Suprapubic skin (tissue), 4 donors: Measurements from ENCODE around the gene ELANE.

Source experiments
- POLR2A ChIP-seq, 2 donors: fragments of 450-650 bp; IDR thresholded peaks; one replicate each; pipeline ENCODE4 v1.6.1; 2017; ENCODE audit warnings: antibody characterized with exemption in 2 of 2, mild to moderate bottlenecking in 2 of 2, moderate library complexity in 2 of 2
- POLR2AphosphoS5 ChIP-seq, 3 donors: sonication (generic); formaldehyde crosslinking; IDR thresholded peaks; one replicate each; pipeline ENCODE4 v1.6.1; 2017; ENCODE audit warnings: antibody characterized with exemption in 3 of 3
- TF ChIP-seq, protein P1 (sequence below), 2 donors: fragments of 200-600 bp in 1 of 2; fragments of 450-650 bp in 1 of 2; sonication (generic) in 1 of 2; IDR thresholded peaks; one replicate each; pipeline ENCODE4 v1.5.1; 2016 to 2019; ENCODE audit warnings: antibody characterized with exemption in 2 of 2, mild to moderate bottlenecking in 1 of 2, moderate library complexity in 1 of 2

- TF ChIP-seq, protein P1, sequence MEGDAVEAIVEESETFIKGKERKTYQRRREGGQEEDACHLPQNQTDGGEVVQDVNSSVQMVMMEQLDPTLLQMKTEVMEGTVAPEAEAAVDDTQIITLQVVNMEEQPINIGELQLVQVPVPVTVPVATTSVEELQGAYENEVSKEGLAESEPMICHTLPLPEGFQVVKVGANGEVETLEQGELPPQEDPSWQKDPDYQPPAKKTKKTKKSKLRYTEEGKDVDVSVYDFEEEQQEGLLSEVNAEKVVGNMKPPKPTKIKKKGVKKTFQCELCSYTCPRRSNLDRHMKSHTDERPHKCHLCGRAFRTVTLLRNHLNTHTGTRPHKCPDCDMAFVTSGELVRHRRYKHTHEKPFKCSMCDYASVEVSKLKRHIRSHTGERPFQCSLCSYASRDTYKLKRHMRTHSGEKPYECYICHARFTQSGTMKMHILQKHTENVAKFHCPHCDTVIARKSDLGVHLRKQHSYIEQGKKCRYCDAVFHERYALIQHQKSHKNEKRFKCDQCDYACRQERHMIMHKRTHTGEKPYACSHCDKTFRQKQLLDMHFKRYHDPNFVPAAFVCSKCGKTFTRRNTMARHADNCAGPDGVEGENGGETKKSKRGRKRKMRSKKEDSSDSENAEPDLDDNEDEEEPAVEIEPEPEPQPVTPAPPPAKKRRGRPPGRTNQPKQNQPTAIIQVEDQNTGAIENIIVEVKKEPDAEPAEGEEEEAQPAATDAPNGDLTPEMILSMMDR (IDR thresholded peaks at IDR 0.05), result no peak
- no peak for TF ChIP-seq POLR2AphosphoS5 (IDR thresholded peaks at IDR 0.05)
- no peak for TF ChIP-seq POLR2A (IDR thresholded peaks at IDR 0.05)
These were observed 27.2 kb upstream of the ELANE start for GRCh38 chr19:824885-825284.
